ENCODE measurements around the gene BORA. TPM values are rescaled to one million over a fixed set of nuclear protein-coding genes. Genes with fewer than 3 reads are reported as not detected.

Gene BORA
- total and polyA plus RNA-seq, 2 of the 13 experiments (the other 11 are each of a cell fraction or from before 2014, with no cell fraction given): 4.0 to 17.4 TPM

GRCh38 chr13:72692884-72693514 lies 34.7 kb upstream of the BORA start:
- H3K4me1 ChIP-seq (ENCODE audit: insufficient read depth, low read length): no peaks in the 10 kb centered on the region
- no peaks in the 10 kb centered on the region for H3K9me3 ChIP-seq (ENCODE audit: low read length)
- H3K27me3 ChIP-seq (ENCODE audit: control insufficient read depth in 1 of 2, insufficient read depth in 2 of 2, low read length in 2 of 2): no peaks in the 10 kb centered on the region; a peak in 2 of 5 replicates
- no peak overlapping the region for H3K9ac ChIP-seq (ENCODE audit: insufficient read depth, low read depth, low read length)
- no peak overlapping the region for H3K4me3 ChIP-seq (replicated peaks in 1 of 3; ENCODE audit: insufficient read depth in 1 of 3, low read depth in 2 of 3, low read length in 3 of 3)
- H3K79me2 ChIP-seq (ENCODE audit: insufficient read depth, low read length): no peaks in the 10 kb centered on the region
- intact Hi-C loops (cut with micrococcal nuclease; ENCODE audit: unreplicated experiment) (no loop called here), in situ Hi-C loops (cut with HindIII; ENCODE audit: extremely low pct_ligation_motif_present, low pct_unique_long_range_greater_than_20kb) (no loop called here)
- no peaks in the 10 kb centered on the region for H3K36me3 ChIP-seq (replicated peaks in 1 of 2; ENCODE audit: control insufficient read depth in 1 of 2, insufficient read depth in 2 of 2, low read length in 2 of 2)
- WGBS (ENCODE audit: low lambda C conversion rate): 30% methylated on average over 3 of the region's 5 CpGs
- ChIA-PET POLR2A (no interaction called here), CTCF (ENCODE audit: low intra/inter-chr PET ratio, low total read pairs) (no interaction called here)
- FAIRE-seq: no peak
- no peak for ATAC-seq
- H2AFZ ChIP-seq (ENCODE audit: low read length): no peak overlapping the region
- TF ChIP-seq NFYC (CRISPR knock-in tag; IDR thresholded peaks at IDR 0.05) (no peak), HNRNPH1 (optimal IDR thresholded peaks at IDR 0.05; ENCODE audit: low read depth, low read length) (no peak), RFXAP (CRISPR knock-in tag; IDR thresholded peaks at IDR 0.05; ENCODE audit: borderline replicate concordance) (no peak), GABPA (IDR thresholded peaks at IDR 0.05; ENCODE audit: low read depth, low read length) (no peak), GABPA (CRISPR knock-in tag; IDR thresholded peaks at IDR 0.05; ENCODE audit: low read depth) (no peak)
- H4K20me1 ChIP-seq (ENCODE audit: insufficient read depth, low read length): no peaks in the 10 kb centered on the region
- H3K4me2 ChIP-seq (ENCODE audit: low read depth, low read length): no peak overlapping the region
- no TSS peak for BruUV-seq (replicated peaks)
- no peak for DNase-seq (ENCODE audit: low spot score)
- no peak overlapping the region for H3K27ac ChIP-seq (ENCODE audit: extremely low read length, insufficient read depth, low read length)

GRCh38 chr13:72693832-72694231 lies 33.9 kb upstream of the BORA start:
- no TSS peak for BruUV-seq (replicated peaks)
- ATAC-seq (no peak), DNase-seq (ENCODE audit: low spot score) (no peak), FAIRE-seq (no peak)
- Histone ChIP-seq H3K27ac (ENCODE audit: extremely low read length, insufficient read depth, low read length) (no peak overlapping the region), H3K27me3 (ENCODE audit: control insufficient read depth in 1 of 2, insufficient read depth in 2 of 2, low read length in 2 of 2) (no peaks in the 10 kb centered on the region; a peak in 2 of 5 replicates), H3K36me3 (replicated peaks in 1 of 2; ENCODE audit: control insufficient read depth in 1 of 2, insufficient read depth in 2 of 2, low read length in 2 of 2) (no peaks in the 10 kb centered on the region), H3K4me3 (replicated peaks in 1 of 3; ENCODE audit: insufficient read depth in 1 of 3, low read depth in 2 of 3, low read length in 3 of 3) (no peak overlapping the region), H3K9me3 (ENCODE audit: low read length) (no peaks in the 10 kb centered on the region), H3K79me2 (ENCODE audit: insufficient read depth, low read length) (no peaks in the 10 kb centered on the region), H2AFZ (ENCODE audit: low read length) (no peak overlapping the region), H4K20me1 (ENCODE audit: insufficient read depth, low read length) (no peaks in the 10 kb centered on the region), H3K4me2 (ENCODE audit: low read depth, low read length) (no peak overlapping the region), H3K9ac (ENCODE audit: insufficient read depth, low read depth, low read length) (no peak overlapping the region), H3K4me1 (ENCODE audit: insufficient read depth, low read length) (no peaks in the 10 kb centered on the region)
- intact Hi-C loops (cut with micrococcal nuclease; ENCODE audit: unreplicated experiment): no loop called here
- in situ Hi-C loops (cut with HindIII; ENCODE audit: extremely low pct_ligation_motif_present, low pct_unique_long_range_greater_than_20kb): no loop called here
- 18% methylated on average over 5 of the region's 5 CpGs for WGBS (ENCODE audit: low lambda C conversion rate)
- ChIA-PET POLR2A (no interaction called here), CTCF (ENCODE audit: low intra/inter-chr PET ratio, low total read pairs) (no interaction called here)
- TF ChIP-seq POGZ (CRISPR knock-in tag; IDR thresholded peaks at IDR 0.05) (no peak), CREB1 (IDR thresholded peaks at IDR 0.05) (no peak), CREB1 (CRISPR knock-in tag; IDR thresholded peaks at IDR 0.05) (no peak), ZNF350 (CRISPR knock-in tag; IDR thresholded peaks at IDR 0.05; ENCODE audit: borderline replicate concordance, low read depth) (no peak), ZNF777 (CRISPR knock-in tag; IDR thresholded peaks at IDR 0.05) (no peak), ZNF563 (CRISPR knock-in tag; IDR thresholded peaks at IDR 0.05) (no peak), POLR2G (IDR thresholded peaks at IDR 0.05; ENCODE audit: low read depth, low read length) (no peak), GATAD2A (CRISPR knock-in tag; IDR thresholded peaks at IDR 0.05) (no peak), ZNF18 (CRISPR knock-in tag; IDR thresholded peaks at IDR 0.05; ENCODE audit: insufficient replicate concordance) (no peak), ZNF274 (CRISPR knock-in tag; IDR thresholded peaks at IDR 0.05) (no peak), XRCC5 (optimal IDR thresholded peaks at IDR 0.05; ENCODE audit: low read length) (no peak), NCOR1 (IDR thresholded peaks at IDR 0.05; ENCODE audit: borderline replicate concordance, low read length) (no peak), ZNF761 (CRISPR knock-in tag; conservative IDR thresholded peaks at IDR 0.05) (no peak)
- TF ChIP-seq, protein P1, sequence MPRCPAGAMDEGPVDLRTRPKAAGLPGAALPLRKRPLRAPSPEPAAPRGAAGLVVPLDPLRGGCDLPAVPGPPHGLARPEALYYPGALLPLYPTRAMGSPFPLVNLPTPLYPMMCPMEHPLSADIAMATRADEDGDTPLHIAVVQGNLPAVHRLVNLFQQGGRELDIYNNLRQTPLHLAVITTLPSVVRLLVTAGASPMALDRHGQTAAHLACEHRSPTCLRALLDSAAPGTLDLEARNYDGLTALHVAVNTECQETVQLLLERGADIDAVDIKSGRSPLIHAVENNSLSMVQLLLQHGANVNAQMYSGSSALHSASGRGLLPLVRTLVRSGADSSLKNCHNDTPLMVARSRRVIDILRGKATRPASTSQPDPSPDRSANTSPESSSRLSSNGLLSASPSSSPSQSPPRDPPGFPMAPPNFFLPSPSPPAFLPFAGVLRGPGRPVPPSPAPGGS (CRISPR knock-in tag; IDR thresholded peaks at IDR 0.05): no peak
